GM12878 (cell line): ENCODE data around the gene OVOL1. TPM values are rescaled to one million over a fixed set of nuclear protein-coding genes. Genes with fewer than 3 reads are reported as not detected.

Experiments used
- ATAC-seq: fragments of 200-7000 bp; cut with Tn5 transposase; 3 replicates; pipeline ENCODE4 v1.9.1; 2020; ENCODE audit warnings: mild to moderate bottlenecking, moderate library complexity
- BruUV-seq: library from RNA; stranded (reverse); fragments of 400-500 nt; replicated peaks from 2 replicates; lab custom pipeline; 2021; lab: Mats Ljungman, UMichigan
- CTCF ChIA-PET: fragments of 300-600 bp; sonication (Branson Sonifier 250); formaldehyde crosslinking; extraction: SDS; loops from one replicate; lab custom pipeline; 2021; ENCODE audit warnings: inconsistent platforms; lab: Yijun Ruan, JAX
- POLR2A ChIA-PET: fragments of 350-600 bp; formaldehyde crosslinking; extraction: SDS; loops from one replicate; lab custom pipeline; 2021; ENCODE audit warnings: inconsistent platforms; lab: Charles Lee
- RAD21 ChIA-PET: fragments of 300-600 bp; sonication (Branson Sonifier 250); formaldehyde crosslinking; loops from one replicate; lab custom pipeline; 2023; ENCODE audit warnings: antibody characterized with exemption; ENCODE audit not compliant: unreplicated experiment; lab: Charles Lee
- SMC1A ChIA-PET: fragments of 300-600 bp; sonication (Branson Sonifier 250); formaldehyde crosslinking; loops from one replicate; lab custom pipeline; 2023; ENCODE audit not compliant: unreplicated experiment, uncharacterized antibody; lab: Charles Lee
- DNase-seq: peaks from one replicate; pipeline ENCODE4 v3.0.0-alpha.2; 2011; ENCODE audit warnings: low read depth, low spot score
- FAIRE-seq: peaks from 3 replicates; lab custom pipeline; 2011; peaks lifted over from hg19 to GRCh38; lab: Jason Lieb, UNC
- H2AFZ ChIP-seq: 2 replicates; pipeline ENCODE4 v1.6.0; 2011; ENCODE audit warnings: low read depth, low read length, control low read depth; ENCODE audit not compliant: control insufficient read depth
- H3K27ac ChIP-seq: 2 replicates; pipeline ENCODE4 v1.5.1; 2011; ENCODE audit warnings: control low read depth; ENCODE audit not compliant: control insufficient read depth, insufficient read depth
- H3K27me3 ChIP-seq, 2 experiments: replicated peaks in 1 of 2; 2 replicates each; pipeline versions ENCODE4 v1.6.0 to v1.6.1; 2011; ENCODE audit warnings: low read length in 1 of 2; ENCODE audit not compliant: control insufficient read depth in 2 of 2, insufficient read depth in 2 of 2
- H3K36me3 ChIP-seq, 2 experiments: 2 replicates each; pipeline ENCODE4 v1.5.1; 2011; ENCODE audit warnings: low read length in 1 of 2; ENCODE audit not compliant: control insufficient read depth in 2 of 2, insufficient read depth in 2 of 2
- H3K4me1 ChIP-seq: 2 replicates; pipeline ENCODE4 v1.6.1; 2011; ENCODE audit warnings: mild to moderate bottlenecking, low read length, moderate library complexity, mixed read lengths; ENCODE audit not compliant: control insufficient read depth, insufficient read depth
- H3K4me2 ChIP-seq: 2 replicates; pipeline ENCODE4 v1.6.0; 2011; ENCODE audit warnings: control low read depth; ENCODE audit not compliant: control insufficient read depth, insufficient read depth
- H3K4me3 ChIP-seq: fragments of 200-600 bp; sonication (generic); 2 replicates; pipeline ENCODE4 v1.5.1; 2016
- H3K79me2 ChIP-seq: 2 replicates; pipeline ENCODE4 v1.6.0; 2011; ENCODE audit warnings: low read length; ENCODE audit not compliant: control insufficient read depth, insufficient read depth
- H3K9ac ChIP-seq: 2 replicates; pipeline ENCODE4 v1.8.0; 2011; ENCODE audit warnings: low read length, control low read depth, mixed read lengths; ENCODE audit not compliant: control insufficient read depth, insufficient read depth
- H3K9me3 ChIP-seq: replicated peaks from 3 replicates; pipeline ENCODE4 v1.5.1; 2011; ENCODE audit warnings: mild to moderate bottlenecking, low read length; ENCODE audit not compliant: control insufficient read depth, insufficient read depth
- H4K20me1 ChIP-seq: 2 replicates; pipeline ENCODE4 v1.6.0; 2011; ENCODE audit not compliant: control insufficient read depth, insufficient read depth
- MAX ChIP-seq: IDR thresholded peaks from 2 replicates; pipeline ENCODE4 v1.6.1; 2012; ENCODE audit warnings: low read depth, low read length, improper control_type of control experiment
- WGBS: methylation state at CpG from one replicate; pipeline ENCODE4 v1.1.6; 2016; ENCODE audit warnings: low lambda C conversion rate; ENCODE audit not compliant: insufficient replicate concordance, insufficient coverage; ENCODE audit errors: missing lambda C conversion rate; 5-methylcytosine and 5-hydroxymethylcytosine counted together
- in situ Hi-C: fragments of 300-500 bp; cut with MboI; formaldehyde crosslinking; loops from 9 replicates; pipeline ENCODE4 v1.14.3; 2018; ENCODE audit warnings: mixed read lengths
- intact Hi-C: fragments of 100-400 bp; cut with micrococcal nuclease; formaldehyde crosslinking; loops from one replicate; pipeline ENCODE4 v1.14.2; 2022; ENCODE audit not compliant: unreplicated experiment
- polyA plus RNA-seq, 11 experiments: library from polyadenylated mRNA; depleted of rRNA in 4 of 11; unstranded in 6 of 11; stranded (reverse) in 5 of 11; fragments of >200 nt; fragmentation: Nextera tagmentation in 4 of 11; fragmentation: Illumina TruSeq in 1 of 11; extraction: Ambion mirVana in 4 of 11; extraction: Trizol in 1 of 11; gene quantifications; 1 replicate in 1 of 11; 2 replicates in 10 of 11; pipeline versions ENCODE4 v1.2.1 to v1.2.3, GENCODE V29; 2011 to 2016; ENCODE audit warnings: inconsistent platforms in 2 of 11, missing spikeins in 2 of 11, low read depth in 1 of 11
- total RNA-seq, 4 experiments: library from RNA; depleted of rRNA in 3 of 4; stranded (reverse); fragments of >200 nt in 3 of 4; fragmentation: Illumina TruSeq in 1 of 4; extraction: Trizol in 1 of 4; gene quantifications; 2 replicates each; pipeline versions ENCODE4 v1.2.1 to v1.2.3, GENCODE V29; 2013 to 2021
- TF ChIP-seq, protein P1 (sequence below), 3 experiments: IDR thresholded peaks in 2 of 3; conservative IDR thresholded peaks in 1 of 3; 2 replicates each; pipeline ENCODE4 v1.5.1; 2011; ENCODE audit warnings: low read depth in 3 of 3, low read length in 3 of 3, mild to moderate bottlenecking in 3 of 3, control low read depth in 2 of 3, moderate library complexity in 2 of 3, inconsistent platforms in 1 of 3, mixed read lengths in 1 of 3; ENCODE audit not compliant: control insufficient read depth in 2 of 3, insufficient read depth in 1 of 3; ENCODE audit errors: extremely low read depth in 1 of 3
- TF ChIP-seq, protein P2 (sequence below): fragments of 450-650 bp; IDR thresholded peaks from 2 replicates; pipeline ENCODE4 v1.6.1; 2016; ENCODE audit warnings: mild to moderate bottlenecking

OVOL1 gene
- total and polyA plus RNA-seq, 10 of the 15 experiments (the other 5 are each of a cell fraction or from before 2014, with no cell fraction given), result 0.04 to 0.96 (median 0.09) TPM; not detected in 7

GRCh38 chr11:65810046-65810868 lies 23.4 kb downstream of the OVOL1 start (continued):
- TF ChIP-seq, protein P1, sequence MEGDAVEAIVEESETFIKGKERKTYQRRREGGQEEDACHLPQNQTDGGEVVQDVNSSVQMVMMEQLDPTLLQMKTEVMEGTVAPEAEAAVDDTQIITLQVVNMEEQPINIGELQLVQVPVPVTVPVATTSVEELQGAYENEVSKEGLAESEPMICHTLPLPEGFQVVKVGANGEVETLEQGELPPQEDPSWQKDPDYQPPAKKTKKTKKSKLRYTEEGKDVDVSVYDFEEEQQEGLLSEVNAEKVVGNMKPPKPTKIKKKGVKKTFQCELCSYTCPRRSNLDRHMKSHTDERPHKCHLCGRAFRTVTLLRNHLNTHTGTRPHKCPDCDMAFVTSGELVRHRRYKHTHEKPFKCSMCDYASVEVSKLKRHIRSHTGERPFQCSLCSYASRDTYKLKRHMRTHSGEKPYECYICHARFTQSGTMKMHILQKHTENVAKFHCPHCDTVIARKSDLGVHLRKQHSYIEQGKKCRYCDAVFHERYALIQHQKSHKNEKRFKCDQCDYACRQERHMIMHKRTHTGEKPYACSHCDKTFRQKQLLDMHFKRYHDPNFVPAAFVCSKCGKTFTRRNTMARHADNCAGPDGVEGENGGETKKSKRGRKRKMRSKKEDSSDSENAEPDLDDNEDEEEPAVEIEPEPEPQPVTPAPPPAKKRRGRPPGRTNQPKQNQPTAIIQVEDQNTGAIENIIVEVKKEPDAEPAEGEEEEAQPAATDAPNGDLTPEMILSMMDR (IDR thresholded peaks at IDR 0.05 in 2 of 3, conservative IDR thresholded peaks at IDR 0.05 in 1 of 3; ENCODE audit: control insufficient read depth in 2 of 3, extremely low read depth in 1 of 3, insufficient read depth in 1 of 3, low read depth in 3 of 3, low read length in 3 of 3), result peak in 2 of 3 experiments; percentile 6 to 25; a peak in 1 of 6 replicates

DNA sequence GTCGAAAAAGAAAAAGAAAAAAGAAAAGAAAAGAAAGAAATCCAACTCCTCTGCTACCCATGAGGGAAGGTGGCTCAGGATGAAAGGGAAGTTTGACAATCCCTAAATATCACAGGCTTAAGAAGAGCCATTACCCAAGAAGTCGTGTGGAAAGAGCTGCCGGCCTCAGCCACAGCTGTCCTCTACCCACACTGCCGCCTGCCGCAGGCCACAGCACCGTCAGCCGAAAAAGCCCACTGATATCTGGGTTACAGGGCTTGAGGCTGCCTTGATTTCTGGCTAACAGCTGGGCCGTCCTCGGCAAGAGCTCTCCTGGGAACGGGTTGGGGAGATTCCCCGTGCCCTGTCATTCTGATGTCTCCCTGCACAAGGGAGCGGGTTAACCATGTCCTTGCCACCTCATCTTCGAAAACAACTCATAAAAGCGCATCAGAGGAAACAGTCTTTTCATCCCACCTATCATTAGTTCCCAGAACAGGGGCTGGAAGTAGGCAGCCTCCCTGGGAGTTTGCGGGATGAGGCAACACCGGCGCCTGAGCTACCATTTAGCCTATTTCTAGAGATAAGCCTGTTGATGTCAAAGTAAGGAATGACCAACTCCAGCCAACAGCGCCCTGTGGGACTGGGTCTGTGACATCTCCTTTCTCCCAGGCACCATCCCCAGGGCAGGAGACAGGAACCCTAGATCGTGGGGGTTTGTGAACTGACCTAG lies 25.1 kb downstream of the OVOL1 start:
- ChIA-PET SMC1A (interaction anchor here (0.5 to 1.5 kb wide), 4 partner anchors 9 to 32 kb away, joined by 3 to 5 read pairs (median 4); no protein-coding TSS in a partner anchor), POLR2A (interaction anchor here (0.5 to 2.1 kb wide), 4 partner anchors 15 to 535 kb away, joined by 3 to 6 read pairs (median 3); partner anchors contain the start of gene KAT5), CTCF (interaction anchor here (0.6 to 1.6 kb wide), 7 partner anchors 29 to 211 kb away, joined by 3 to 11 read pairs (median 3); partner anchors contain the start of gene KAT5), RAD21 (interaction anchor here (1.4 kb wide), 1 partner anchor 33 kb away, joined by 3 read pairs; no protein-coding TSS in a partner anchor)
- no peaks in the 10 kb centered on the region; a peak in 1 of 4 replicates for H3K27me3 ChIP-seq
- H3K4me2 ChIP-seq, result no peak overlapping the region
- BruUV-seq, result no TSS peak
- H3K79me2 ChIP-seq, result no peaks in the 10 kb centered on the region
- no peaks in the 10 kb centered on the region for H3K9me3 ChIP-seq
- H3K4me1 ChIP-seq, result no peaks in the 10 kb centered on the region; the same call in 1 of the 2 replicates
- no peak overlapping the region for H2AFZ ChIP-seq
- no peaks in the 10 kb centered on the region for H4K20me1 ChIP-seq
- in situ Hi-C loops (no loop called here), intact Hi-C loops (no loop called here)
- WGBS, result 20% methylated on average over 19 of the region's 19 CpGs
- TF ChIP-seq, protein P2, sequence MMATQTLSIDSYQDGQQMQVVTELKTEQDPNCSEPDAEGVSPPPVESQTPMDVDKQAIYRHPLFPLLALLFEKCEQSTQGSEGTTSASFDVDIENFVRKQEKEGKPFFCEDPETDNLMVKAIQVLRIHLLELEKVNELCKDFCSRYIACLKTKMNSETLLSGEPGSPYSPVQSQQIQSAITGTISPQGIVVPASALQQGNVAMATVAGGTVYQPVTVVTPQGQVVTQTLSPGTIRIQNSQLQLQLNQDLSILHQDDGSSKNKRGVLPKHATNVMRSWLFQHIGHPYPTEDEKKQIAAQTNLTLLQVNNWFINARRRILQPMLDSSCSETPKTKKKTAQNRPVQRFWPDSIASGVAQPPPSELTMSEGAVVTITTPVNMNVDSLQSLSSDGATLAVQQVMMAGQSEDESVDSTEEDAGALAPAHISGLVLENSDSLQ, result peak; percentile 37; the same call in 1 of the 2 replicates
- TF ChIP-seq MAX, result no peak
- DNase-seq (no peak), ATAC-seq (peak; percentile 28; the same call in 1 of the 3 replicates), FAIRE-seq (no peak)
- H3K36me3 ChIP-seq, result no peaks in the 10 kb centered on the region
- no peak overlapping the region for H3K27ac ChIP-seq
- H3K4me3 ChIP-seq, result no peak overlapping the region
- no peak overlapping the region for H3K9ac ChIP-seq
